SH-SY5Y (cell line): ENCODE results near the gene MANBA.

Source experiments
- GATA2 ChIP-seq: IDR thresholded peaks from 2 replicates; pipeline ENCODE4 v1.6.1; 2011; ENCODE audit warnings: mild to moderate bottlenecking, low read depth, low read length
- GATA3 ChIP-seq: IDR thresholded peaks from 2 replicates; pipeline ENCODE4 v1.6.1; 2011; ENCODE audit warnings: low read depth, mild to moderate bottlenecking, low read length, moderate library complexity

DNA sequence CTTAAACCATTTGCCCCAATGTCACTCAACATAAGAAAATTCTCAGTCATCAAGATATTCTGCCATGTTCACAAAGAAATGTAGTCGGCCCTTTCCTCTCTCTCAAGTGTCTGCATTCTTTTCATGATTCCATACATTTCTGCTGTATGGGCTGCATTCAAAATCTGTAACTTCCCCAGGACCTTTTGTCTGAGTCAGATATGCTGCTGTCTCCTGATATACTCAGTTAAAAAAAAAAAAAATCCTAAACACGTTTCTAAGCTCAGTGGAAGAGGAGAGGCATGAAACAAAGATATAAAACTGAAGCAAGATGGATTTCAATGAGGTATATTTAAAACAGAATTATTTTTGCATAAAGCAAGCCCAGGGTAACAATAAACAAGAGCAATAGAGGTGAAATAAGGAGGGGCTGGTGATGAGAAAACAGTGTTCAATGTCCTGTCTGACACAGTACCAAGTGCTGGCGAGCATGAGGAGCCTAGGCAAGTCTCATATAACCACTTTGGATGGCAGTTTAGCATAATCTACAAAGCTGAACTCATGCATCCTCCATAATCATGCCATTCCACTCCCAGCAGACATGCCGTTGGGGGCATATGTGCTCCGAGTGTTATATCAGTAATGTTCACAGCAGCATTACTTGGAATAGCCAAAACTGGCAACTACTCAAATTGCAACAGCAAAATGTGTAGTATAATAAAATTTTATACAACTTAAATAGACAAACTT, 76.7 kb downstream of the MANBA start:
- TF ChIP-seq GATA3 (no peak), GATA2 (no peak)
